Fibroblast of peridontal ligament (primary cell): Measurements from ENCODE around the gene SMG6.
"Not testable (repeated sequence)": the region's sequence is repeated elsewhere in the genome, so short reads cannot be mapped to it uniquely, and the experiment has no call there.

Experiments used
- DNase-seq: peaks from one replicate; pipeline ENCODE4 v3.0.0-alpha.2; 2010; ENCODE audit errors: extremely low read depth

The SMG6 gene

DNA sequence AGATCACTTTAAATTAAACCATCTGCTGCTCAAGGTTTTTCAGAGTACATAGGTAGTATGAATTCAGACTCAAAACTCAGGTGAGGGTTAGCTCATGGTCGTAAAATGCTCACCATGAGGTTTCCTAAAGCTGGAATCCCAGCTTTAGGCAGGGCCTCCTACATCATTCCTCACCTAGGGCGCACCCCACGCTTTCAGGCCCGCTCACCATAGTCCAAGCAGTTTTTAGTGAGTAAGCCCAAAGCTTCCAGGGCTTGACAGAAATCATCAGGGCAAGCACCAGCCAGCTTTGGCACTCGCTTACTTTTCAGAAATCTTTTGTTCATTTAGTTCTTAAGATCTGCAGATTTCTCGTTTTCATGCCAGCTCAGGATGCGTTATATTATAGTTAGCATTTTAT is 158.9 kb downstream of the SMG6 start:
- DNase-seq = no peak

GRCh38 chr17:2143332-2143731 is 160.3 kb downstream of the SMG6 start:
- DNase-seq = no peak

DNA sequence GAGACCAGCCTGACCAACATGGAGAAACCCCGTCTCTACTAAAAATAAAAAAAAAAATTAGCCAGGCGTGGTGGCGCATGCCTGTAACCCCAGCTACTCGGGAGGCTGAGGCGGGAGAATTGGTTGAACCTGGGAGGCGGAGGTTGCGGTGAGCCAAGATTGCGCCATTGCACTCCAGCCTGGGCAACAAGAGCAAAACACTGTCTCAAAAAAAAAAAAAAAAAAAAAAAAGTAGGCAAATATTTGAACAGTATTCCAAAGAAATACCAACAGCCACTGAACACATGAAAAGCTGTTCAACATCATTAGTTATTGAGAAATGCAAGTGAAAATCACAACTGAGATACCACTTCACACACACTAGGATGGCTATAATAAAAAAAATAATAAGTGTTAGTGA is 160.9 kb downstream of the SMG6 start:
- not testable (repeated sequence) for DNase-seq

DNA sequence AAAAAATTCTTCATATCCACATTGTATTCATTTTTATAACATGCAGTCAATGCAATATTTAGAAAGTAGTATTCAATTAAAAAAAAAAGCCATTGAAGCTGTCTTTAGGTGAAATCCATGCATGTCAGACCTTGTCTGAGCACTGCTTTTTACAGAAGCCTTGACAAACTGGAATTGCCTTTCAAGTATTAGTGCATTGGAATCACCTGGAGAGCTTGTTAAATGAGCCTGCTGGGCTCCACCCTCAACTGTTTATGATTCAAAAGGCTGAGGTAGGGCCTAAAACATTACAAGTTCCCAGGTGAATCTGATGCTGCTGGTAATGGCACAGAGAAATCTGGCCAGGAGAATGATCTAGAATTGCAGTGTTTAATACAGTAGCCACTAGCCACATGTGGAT is 162.9 kb downstream of the SMG6 start:
- no peak for DNase-seq

DNA sequence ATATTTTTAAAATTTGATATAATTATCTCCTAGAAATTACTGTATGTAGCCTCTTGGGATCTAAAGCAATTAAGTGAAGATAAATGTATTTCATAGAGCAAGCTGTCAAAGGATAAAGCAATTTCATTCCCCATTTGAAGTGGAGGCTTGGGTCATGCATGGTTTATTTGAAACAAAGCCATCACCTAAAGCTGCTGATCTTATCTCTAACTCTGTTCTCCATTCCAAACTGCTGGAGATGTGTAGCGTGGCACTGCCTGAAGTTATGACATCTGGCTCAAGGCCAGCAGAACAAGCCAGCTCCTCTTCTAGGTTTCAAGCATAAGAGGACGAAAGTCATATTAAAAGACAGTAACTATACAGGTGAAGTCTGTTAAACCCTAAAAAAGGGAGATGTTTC is 164.8 kb downstream of the SMG6 start:
- no peak for DNase-seq

DNA sequence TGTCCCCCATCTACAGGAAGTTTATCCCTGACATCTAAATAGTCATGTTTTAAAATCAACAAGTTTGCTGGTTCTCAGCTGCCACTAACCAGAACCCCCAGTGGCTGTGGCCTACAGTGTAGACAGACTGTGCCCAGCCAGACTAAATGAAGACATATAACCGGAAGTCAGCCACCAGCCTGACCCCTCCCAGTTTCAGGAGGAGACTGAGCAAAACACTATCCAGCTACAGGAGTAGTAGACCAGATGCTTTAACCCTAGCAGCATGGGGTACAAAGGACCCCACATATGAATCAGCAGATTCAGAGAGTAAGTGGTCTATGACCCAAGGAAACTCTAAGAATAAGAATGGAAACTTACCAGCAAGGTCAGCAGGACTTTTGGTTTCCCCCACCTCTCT is 165.3 kb downstream of the SMG6 start:
- DNase-seq = no peak

DNA sequence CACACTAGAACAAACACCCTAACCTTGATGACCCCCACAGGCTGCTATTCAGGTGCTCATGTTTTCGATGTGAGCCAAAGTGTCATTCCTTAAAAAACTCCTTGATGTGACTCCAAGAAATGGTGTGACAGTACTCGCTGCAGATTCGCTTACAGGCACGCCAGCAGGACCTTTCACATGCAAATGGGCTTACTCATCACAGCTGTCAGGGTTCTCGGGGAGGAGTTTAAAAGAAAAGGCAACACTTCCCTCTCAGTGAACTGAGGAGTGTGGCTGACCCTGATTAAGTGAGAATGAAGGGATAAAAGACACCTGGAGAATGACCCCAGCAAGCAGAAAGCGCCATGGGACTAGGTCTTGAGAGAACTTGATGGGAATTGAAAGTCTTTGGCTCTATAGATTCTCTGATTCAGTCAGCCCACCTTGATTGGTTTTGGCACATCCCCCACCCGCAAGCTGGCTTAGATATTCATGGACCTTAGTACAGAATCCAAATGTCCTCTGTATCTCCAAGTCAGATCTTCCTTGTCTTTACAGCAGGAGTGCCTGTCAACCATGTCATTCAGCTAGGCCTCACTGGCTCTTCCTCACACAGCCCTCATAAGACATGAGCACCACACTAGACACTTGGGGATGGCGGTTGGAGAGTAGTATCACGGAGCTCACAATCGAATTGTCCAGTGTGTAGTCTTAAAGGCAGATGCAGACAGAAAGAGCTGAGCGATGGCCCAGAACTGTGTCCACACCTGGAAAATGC is 166.1 kb downstream of the SMG6 start:
- peak; percentile 63 for DNase-seq

DNA sequence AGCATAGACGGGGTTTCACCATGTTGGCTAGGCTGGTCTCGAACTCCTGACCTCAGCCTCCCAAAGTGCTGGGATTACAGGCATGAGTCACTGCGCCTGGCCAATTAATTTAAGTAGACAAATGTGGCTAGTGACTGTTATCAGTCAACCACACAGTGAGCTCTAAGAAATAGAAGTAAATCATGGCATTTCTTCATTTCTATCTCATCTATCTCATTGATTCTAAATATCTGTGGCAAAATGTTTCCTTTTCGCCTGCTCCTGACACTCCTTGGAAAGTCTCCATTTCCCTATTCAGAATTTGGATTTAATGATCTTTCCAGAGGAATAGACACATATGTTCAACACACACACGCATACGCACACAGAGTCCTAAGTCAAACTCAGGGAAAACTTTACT is 167.3 kb downstream of the SMG6 start:
- DNase-seq = peak; percentile 46

- no peak for DNase-seq
Measured at GRCh38 chr17:2128011-2128410, 175.6 kb downstream of the SMG6 start.

DNA sequence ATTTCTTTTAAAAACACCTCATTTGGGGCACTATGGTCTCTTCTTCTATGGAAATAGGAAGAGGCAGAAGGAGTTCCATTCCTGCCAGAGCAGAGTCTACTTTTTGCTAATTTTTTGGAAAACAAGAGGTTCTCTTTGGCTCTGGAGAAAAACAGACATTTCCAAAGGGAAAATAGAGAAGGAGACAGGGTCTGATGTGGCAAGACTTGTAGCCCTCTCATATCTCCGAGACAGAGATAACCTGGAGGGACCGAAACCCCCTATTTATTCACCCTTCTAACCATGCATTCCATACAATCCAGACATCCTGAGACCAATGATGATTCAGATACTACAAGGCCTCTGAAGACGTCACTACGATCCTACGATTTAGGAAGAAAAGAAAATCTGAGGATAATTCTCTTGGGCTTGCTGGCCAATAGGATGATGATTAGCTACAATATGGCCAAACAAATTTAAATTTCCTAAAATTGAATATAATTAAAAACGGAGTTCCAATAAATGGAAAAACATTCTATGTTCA is 178.5 kb downstream of the SMG6 start:
- DNase-seq = peak; percentile 56

GRCh38 chr17:2124391-2124790 is 179.2 kb downstream of the SMG6 start:
- DNase-seq = no peak

DNA sequence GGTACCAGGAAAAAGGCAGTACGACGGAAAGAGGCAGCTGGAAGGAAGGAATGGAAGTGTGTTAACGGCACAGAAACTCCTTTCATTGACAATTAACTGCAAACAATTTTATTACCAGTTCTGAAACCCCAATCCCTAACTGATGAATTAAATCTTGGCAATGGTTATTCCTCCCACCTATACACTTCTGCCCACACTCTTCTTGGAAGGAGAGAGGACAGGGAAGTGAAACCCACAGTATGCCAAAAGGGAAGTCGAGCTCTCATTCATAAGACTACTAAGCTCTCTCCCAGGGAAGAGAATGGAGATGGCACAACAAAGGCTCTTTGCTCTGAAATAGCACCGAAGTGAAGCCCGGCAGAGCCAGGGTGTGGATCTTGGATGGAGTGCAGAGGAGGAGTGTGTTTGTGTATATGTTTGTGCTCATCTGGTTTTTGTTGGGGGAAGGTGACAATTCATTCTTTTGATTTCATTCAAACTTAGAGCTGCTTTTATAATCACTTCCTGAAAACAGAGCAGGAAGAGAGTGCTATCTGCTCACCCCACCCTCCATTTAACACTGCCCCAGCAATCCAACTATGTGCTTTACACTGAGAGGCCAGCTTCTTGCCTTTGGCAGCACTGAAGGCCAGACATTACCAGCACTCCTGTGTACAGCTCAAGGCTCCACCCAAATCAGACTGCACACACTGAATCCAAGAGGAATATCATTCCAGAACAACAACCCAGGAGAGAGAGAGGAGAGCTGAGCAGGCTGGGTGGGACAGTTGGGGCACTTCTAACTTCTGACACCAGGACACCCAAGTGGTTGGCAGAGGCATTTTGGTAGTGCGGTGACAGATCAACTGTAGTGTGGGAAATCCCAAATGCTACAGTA is 180.0 kb downstream of the SMG6 start:
- peak; percentile 38 for DNase-seq

- DNase-seq = peak; percentile 74
Measured at GRCh38 chr17:2122641-2123302, 180.8 kb downstream of the SMG6 start.

DNA sequence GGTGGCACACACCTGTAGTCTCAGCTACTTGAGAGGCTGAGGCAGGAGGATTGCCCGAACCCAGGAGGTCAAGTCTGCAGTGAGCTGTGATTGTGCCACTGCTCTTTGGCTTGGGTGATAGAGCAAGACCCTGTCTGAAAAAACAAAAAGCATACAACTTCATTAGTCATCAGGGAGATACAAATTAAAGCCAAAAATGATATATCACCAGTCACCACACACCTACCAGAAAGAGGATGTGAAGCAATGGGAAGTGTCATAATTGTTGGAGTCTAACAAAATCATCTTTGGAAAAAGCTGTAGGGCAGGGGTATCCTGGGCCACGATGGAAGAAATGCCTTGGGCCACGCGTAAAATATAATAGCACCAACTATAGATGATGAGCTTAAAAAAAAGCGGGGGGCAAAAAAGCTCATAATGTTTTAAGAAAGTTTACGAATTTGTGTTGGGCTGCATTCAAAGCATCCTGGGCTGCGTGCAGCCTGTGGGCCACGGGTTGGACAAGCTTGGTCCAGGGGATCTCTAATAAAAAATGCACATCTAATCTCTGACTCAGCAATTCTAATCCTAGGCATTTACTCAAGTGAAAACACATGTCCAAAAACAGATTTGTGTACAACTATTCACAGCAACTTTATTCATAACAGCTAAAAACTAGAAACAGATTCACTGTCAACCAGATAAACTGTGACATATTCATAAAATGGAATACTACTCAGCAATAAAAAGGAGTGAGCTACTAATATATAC is 182.8 kb downstream of the SMG6 start:
- peak; percentile 68 for DNase-seq

- peak; percentile 50 for DNase-seq
Measured at GRCh38 chr17:2113279-2113622, 190.3 kb downstream of the SMG6 start.

GRCh38 chr17:2111691-2112090 is 191.9 kb downstream of the SMG6 start:
- peak; percentile 85 for DNase-seq

DNA sequence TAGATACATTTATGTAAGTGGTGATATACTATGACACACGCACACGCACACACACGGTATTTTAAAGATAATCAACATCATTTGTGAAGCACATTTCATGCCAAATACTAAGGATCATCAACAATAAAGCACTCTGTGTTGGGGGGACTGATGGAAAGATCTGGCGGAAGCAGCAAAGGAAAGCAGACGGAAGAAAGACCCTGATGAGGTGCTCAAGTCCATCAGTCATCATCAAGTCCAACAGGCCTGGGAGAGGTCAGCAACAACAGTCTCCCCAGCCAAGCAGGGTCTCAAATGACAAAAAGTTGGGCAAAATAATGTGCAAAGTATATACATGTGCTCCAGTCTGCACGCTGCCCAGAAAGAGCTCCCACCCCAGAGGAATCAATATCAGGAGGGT is 193.1 kb downstream of the SMG6 start:
- no peak for DNase-seq

DNA sequence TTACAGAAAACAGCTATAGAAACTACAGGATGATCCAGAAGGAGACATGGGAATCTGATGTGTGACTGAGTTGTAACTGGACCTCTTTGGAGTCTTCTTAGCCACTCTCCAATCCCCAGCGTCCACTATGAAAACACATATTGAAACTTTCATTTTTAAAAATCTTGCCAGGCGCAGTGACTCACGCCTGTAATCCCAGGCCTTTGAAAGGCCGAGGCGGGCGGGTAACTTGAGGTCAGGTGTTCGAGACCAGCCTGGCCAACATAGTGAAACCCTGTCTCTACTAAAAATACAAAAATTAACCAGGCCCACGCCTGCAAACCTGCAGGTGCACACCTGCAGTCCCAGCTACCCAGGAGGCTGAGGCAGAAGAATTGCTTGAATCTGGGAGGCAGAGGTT is 195.4 kb downstream of the SMG6 start:
- no peak for DNase-seq

DNA sequence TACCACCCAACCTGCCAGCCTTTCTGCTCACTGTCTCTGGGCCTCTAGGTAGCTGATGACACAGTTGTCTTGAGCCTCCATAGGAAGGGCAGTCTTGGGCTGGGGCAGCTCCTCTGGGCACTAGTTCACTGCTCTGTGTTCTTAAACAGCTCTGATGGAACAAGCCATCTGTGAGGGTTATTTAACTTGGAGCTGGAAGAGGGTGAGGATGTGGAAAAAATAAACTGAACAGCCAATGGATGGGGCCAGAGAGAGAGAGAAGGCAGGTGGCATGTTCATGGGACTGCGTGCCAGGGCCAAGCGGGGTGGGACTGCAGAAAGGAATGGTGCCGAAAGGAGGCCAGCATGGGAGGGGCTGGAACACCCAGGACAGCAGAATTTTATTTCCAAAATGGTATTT is 196.1 kb downstream of the SMG6 start:
- no peak for DNase-seq

DNA sequence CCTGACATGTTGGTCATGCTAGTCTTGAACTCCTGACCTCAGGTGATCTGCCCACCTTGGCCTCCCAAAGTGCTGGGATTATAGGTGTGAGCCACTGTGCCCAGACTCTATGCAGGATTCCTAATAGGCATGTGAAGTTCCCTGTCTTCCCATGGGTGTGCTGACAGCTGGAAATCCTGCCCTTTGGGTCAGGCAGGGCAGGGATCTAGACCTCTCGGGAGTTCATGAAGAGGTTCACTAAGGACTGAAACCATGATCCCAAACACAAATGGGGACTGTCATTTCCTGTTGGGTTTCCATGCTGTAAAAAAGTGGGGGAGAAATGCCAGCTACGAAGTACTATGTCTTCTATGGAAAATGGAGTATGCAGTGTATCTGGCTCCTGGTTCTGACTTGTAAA is 196.5 kb downstream of the SMG6 start:
- no peak for DNase-seq

DNA sequence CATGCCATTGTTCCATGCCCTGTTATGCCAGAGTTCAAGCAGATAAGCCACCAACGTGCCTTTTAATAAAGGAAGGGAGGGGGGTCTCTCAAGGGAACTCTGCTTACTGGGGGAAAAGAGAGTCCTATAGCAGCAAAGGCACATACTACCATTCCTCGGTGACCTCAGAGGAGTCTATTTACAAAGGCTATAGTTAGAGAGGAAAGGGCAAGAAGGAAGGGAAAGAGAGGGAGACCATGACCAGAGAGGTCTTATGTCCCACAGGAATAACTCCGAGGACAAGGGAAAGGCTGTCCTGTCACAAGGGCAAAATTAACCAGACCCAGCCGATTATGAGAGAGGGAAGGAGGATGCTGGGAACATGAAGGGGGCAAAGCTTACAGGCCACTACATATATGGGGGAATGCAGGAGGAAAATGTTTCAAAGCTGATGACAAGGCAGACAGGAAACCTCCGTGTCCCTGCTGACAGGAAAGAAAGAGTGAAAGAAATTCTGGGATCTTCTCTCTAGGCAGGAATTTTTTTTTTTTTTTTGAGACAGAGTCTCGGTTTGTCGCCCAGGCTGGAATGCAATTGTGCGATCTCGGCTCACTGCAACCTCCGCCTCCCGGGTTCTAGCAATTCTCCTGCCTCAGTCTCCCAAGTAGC is 197.2 kb downstream of the SMG6 start:
- DNase-seq = no peak
